Measurements from ENCODE around the gene HSPA1L. TPM values are rescaled to one million over a fixed set of nuclear protein-coding genes. Genes with fewer than 3 reads are reported as not detected.
"Not testable (repeated sequence)": the region's sequence is repeated elsewhere in the genome, so short reads cannot be mapped to it uniquely, and the experiment has no call there.

HSPA1L gene
- total and polyA plus RNA-seq, 2 donors (not counting 1 experiment from before 2014, with no cell fraction given): 0.74 to 3.1 TPM

DNA sequence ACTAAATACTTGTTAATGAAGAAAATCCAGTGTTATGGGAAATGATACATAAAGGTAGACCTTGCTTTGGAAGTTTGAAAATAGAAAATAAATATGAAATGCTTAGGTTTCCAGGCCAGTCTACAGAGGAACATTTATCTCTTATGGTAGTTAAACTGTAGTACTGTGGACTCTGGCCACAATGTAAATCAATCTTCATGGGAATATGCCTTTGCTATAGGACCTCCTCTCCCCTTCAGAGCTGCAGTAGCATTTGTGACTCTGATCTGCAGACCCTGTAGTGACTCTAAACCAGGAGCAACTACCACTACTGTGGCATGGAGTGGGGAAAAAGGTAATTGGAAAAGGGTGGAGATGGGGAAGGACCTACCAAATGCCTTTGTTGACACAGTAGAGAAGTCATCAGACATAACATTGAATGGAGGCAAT is 4.8 kb upstream of the HSPA1L start:
- Histone ChIP-seq H3K36me3 (ENCODE audit: control insufficient read depth, insufficient read depth, low read length) (no peaks in the 10 kb centered on the region), H4K20me1 (ENCODE audit: control insufficient read depth, extremely low read depth, insufficient read depth, low read length) (no peaks in the 10 kb centered on the region), H3K4me2 (ENCODE audit: extremely low read depth, insufficient read depth, low read length) (no peak overlapping the region), H3K9ac (ENCODE audit: insufficient read depth, low read length) (no peak overlapping the region), H3K9me3 (ENCODE audit: control insufficient read depth, insufficient read depth, low read depth, low read length) (no peaks in the 10 kb centered on the region), H3K4me3 (replicated peaks in 1 of 4; ENCODE audit: control extremely low read depth in 1 of 4, insufficient read depth in 1 of 4, low read depth in 3 of 4, low read length in 4 of 4) (no peak overlapping the region), H3K27ac (ENCODE audit: insufficient read depth, low read length) (no peak overlapping the region), H3K27me3 (ENCODE audit: control insufficient read depth, insufficient read depth, low read length) (no peaks in the 10 kb centered on the region), H3K4me1 (ENCODE audit: control insufficient read depth, extremely low read depth, insufficient read depth, low read length) (peaks cover 7% of the 10 kb centered on the region), H2AFZ (ENCODE audit: low read length) (no peak overlapping the region), H3K79me2 (ENCODE audit: control insufficient read depth, insufficient read depth, low read length) (peaks cover 21% of the 10 kb centered on the region)
- TF ChIP-seq CTCF (conservative IDR thresholded peaks at IDR 0.05 in 1 of 2, IDR thresholded peaks at IDR 0.05 in 1 of 2; ENCODE audit: low read depth in 1 of 2, low read length in 2 of 2) (no peak), EZH2 (IDR thresholded peaks at IDR 0.05; ENCODE audit: low read length, missing control alignments) (no peak)
- no peak for DNase-seq (ENCODE audit: low read depth in 2 of 2)

DNA sequence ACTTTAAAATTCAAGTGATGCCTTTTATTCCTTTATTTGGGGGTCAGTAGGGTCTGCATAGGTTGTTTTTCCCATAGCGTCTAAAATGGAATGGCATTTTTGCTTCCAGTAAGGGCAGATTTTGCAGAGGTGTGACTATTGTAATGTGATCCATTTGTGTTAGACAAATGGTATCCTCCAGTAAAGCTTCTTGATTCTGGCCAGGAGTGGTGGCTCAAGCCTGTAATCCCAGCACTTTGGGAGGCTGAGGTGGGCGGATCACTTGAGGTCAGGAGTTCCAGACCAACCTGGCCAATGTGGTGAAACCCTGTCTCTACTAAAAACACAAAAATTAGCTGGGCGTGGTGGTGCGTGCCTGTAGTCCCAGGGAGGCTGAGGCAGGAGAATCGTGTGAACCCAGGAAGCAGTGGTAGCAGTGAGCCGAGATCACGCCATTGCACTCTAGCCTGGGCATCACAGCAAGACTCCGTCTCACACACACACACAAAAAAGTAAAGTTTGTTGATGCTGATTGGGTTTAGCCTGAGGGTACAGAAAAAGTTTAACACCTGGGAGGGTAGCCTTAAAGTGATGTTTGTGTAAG is 2.9 kb upstream of the HSPA1L start:
- H3K4me1 ChIP-seq (ENCODE audit: control insufficient read depth, extremely low read depth, insufficient read depth, low read length); H2AFZ ChIP-seq (ENCODE audit: low read length); DNase-seq (ENCODE audit: low read depth in 2 of 2); H3K9me3 ChIP-seq (ENCODE audit: control insufficient read depth, insufficient read depth, low read depth, low read length); H3K27me3 ChIP-seq (ENCODE audit: control insufficient read depth, insufficient read depth, low read length); H3K36me3 ChIP-seq (ENCODE audit: control insufficient read depth, insufficient read depth, low read length); H3K9ac ChIP-seq (ENCODE audit: insufficient read depth, low read length); H4K20me1 ChIP-seq (ENCODE audit: control insufficient read depth, extremely low read depth, insufficient read depth, low read length); H3K27ac ChIP-seq (ENCODE audit: insufficient read depth, low read length): not testable (repeated sequence)
- peaks cover 21% of the 10 kb centered on the region for H3K79me2 ChIP-seq (ENCODE audit: control insufficient read depth, insufficient read depth, low read length)
- H3K4me2 ChIP-seq (ENCODE audit: extremely low read depth, insufficient read depth, low read length): peak overlapping the region; percentile 96
- H3K4me3 ChIP-seq (replicated peaks in 1 of 4; ENCODE audit: control extremely low read depth in 1 of 4, insufficient read depth in 1 of 4, low read depth in 3 of 4, low read length in 4 of 4): peak overlapping the region; percentile 45 to 67 (median 52)

- Histone ChIP-seq H3K79me2 (ENCODE audit: control insufficient read depth, insufficient read depth, low read length) (peaks cover 21% of the 10 kb centered on the region), H3K4me3 (replicated peaks in 1 of 4; ENCODE audit: control extremely low read depth in 1 of 4, insufficient read depth in 1 of 4, low read depth in 3 of 4, low read length in 4 of 4) (peak overlapping the region; percentile 45 to 67 (median 52)), H3K4me2 (ENCODE audit: extremely low read depth, insufficient read depth, low read length) (peak overlapping the region; percentile 96)
- H3K4me1 ChIP-seq (ENCODE audit: control insufficient read depth, extremely low read depth, insufficient read depth, low read length); H3K27me3 ChIP-seq (ENCODE audit: control insufficient read depth, insufficient read depth, low read length); H4K20me1 ChIP-seq (ENCODE audit: control insufficient read depth, extremely low read depth, insufficient read depth, low read length); H3K9me3 ChIP-seq (ENCODE audit: control insufficient read depth, insufficient read depth, low read depth, low read length); H3K9ac ChIP-seq (ENCODE audit: insufficient read depth, low read length); H3K36me3 ChIP-seq (ENCODE audit: control insufficient read depth, insufficient read depth, low read length); H3K27ac ChIP-seq (ENCODE audit: insufficient read depth, low read length); H2AFZ ChIP-seq (ENCODE audit: low read length): not testable (repeated sequence)
- peak in 1 of 2 donors; percentile 50 for DNase-seq (ENCODE audit: low read depth in 2 of 2)
Observed at GRCh38 chr6:31817133-31817928, 2.2 kb upstream of the HSPA1L start.

- Histone ChIP-seq H3K9me3 (ENCODE audit: control insufficient read depth, insufficient read depth, low read depth, low read length) (no peaks in the 10 kb centered on the region), H3K9ac (ENCODE audit: insufficient read depth, low read length) (peak overlapping the region; percentile 30), H2AFZ (ENCODE audit: low read length) (no peak overlapping the region), H4K20me1 (ENCODE audit: control insufficient read depth, extremely low read depth, insufficient read depth, low read length) (no peaks in the 10 kb centered on the region), H3K4me1 (ENCODE audit: control insufficient read depth, extremely low read depth, insufficient read depth, low read length) (peaks cover 2% of the 10 kb centered on the region), H3K4me2 (ENCODE audit: extremely low read depth, insufficient read depth, low read length) (peak overlapping the region; percentile 89), H3K36me3 (ENCODE audit: control insufficient read depth, insufficient read depth, low read length) (no peaks in the 10 kb centered on the region), H3K4me3 (replicated peaks in 1 of 4; ENCODE audit: control extremely low read depth in 1 of 4, insufficient read depth in 1 of 4, low read depth in 3 of 4, low read length in 4 of 4) (peak overlapping the region; percentile 42 to 82 (median 60)), H3K79me2 (ENCODE audit: control insufficient read depth, insufficient read depth, low read length) (peaks cover 21% of the 10 kb centered on the region), H3K27ac (ENCODE audit: insufficient read depth, low read length) (peak overlapping the region; percentile 57), H3K27me3 (ENCODE audit: control insufficient read depth, insufficient read depth, low read length) (no peaks in the 10 kb centered on the region)
- peak; percentile 98 to 99 for DNase-seq (ENCODE audit: low read depth in 2 of 2)
- no peak for TF ChIP-seq CTCF (conservative IDR thresholded peaks at IDR 0.05 in 1 of 2, IDR thresholded peaks at IDR 0.05 in 1 of 2; ENCODE audit: low read depth in 1 of 2, low read length in 2 of 2)
- TF ChIP-seq EZH2 (IDR thresholded peaks at IDR 0.05; ENCODE audit: low read length, missing control alignments): no peak
Observed at GRCh38 chr6:31814677-31815024, 432 bp downstream of the HSPA1L start.
